RWPE2 (cell line): ENCODE measurements around the gene KLHL1.

ENCODE experiments used
- ATAC-seq: fragments of 200-7000 bp; cut with Tn5 transposase; 3 replicates; pipeline ENCODE4 v1.9.1; 2021; ENCODE audit warnings: low read depth
- DNase-seq: peaks from one replicate; pipeline ENCODE4 v3.0.0-alpha.2; 2020; ENCODE audit warnings: low spot score
- H3K27ac ChIP-seq: fragments of 450-650 bp; 2 replicates; pipeline ENCODE4 v1.5.1; 2017; ENCODE audit warnings: mild to moderate bottlenecking; ENCODE audit not compliant: poor library complexity, severe bottlenecking
- H3K27me3 ChIP-seq: fragments of 250-450 bp; sonication (Bioruptor Pico); 2 replicates; pipeline ENCODE4 v1.5.1; 2021; ENCODE audit warnings: mild to moderate bottlenecking, moderate library complexity; ENCODE audit not compliant: insufficient read depth, poor library complexity, severe bottlenecking
- H3K36me3 ChIP-seq: fragments of 250-450 bp; sonication (Bioruptor Pico); 2 replicates; pipeline ENCODE4 v1.5.1; 2020; ENCODE audit warnings: low read depth, mild to moderate bottlenecking, moderate library complexity
- H3K4me1 ChIP-seq: fragments of 250-450 bp; sonication (Bioruptor Pico); 2 replicates; pipeline ENCODE4 v1.5.1; 2021; ENCODE audit warnings: mild to moderate bottlenecking, moderate library complexity; ENCODE audit not compliant: insufficient read depth, poor library complexity, severe bottlenecking
- H3K4me3 ChIP-seq: fragments of 250-450 bp; sonication (Bioruptor Pico); 2 replicates; pipeline ENCODE4 v1.5.1; 2021; ENCODE audit warnings: mild to moderate bottlenecking, moderate library complexity; ENCODE audit not compliant: severe bottlenecking
- H3K9me3 ChIP-seq: fragments of 250-450 bp; sonication (Bioruptor Pico); 2 replicates; pipeline ENCODE4 v1.5.1; 2021; ENCODE audit warnings: mild to moderate bottlenecking, moderate library complexity; ENCODE audit not compliant: severe bottlenecking
- CTCF ChIP-seq: fragments of 450-650 bp; IDR thresholded peaks from one replicate; pipeline ENCODE4 v1.5.1; 2017; ENCODE audit warnings: mild to moderate bottlenecking, moderate library complexity; ENCODE audit not compliant: poor library complexity, severe bottlenecking

KLHL1 gene

GRCh38 chr13:69681722-69682121, 426.5 kb downstream of the KLHL1 start:
- TF ChIP-seq CTCF: no peak
- no peak overlapping the region for H3K27ac ChIP-seq
- no peaks in the 10 kb centered on the region for H3K9me3 ChIP-seq
- DNase-seq (no peak), ATAC-seq (no peak)
- H3K4me1 ChIP-seq: no peaks in the 10 kb centered on the region
- no peaks in the 10 kb centered on the region for H3K27me3 ChIP-seq
- no peaks in the 10 kb centered on the region for H3K36me3 ChIP-seq
- H3K4me3 ChIP-seq: no peak overlapping the region

- DNase-seq (no peak), ATAC-seq (no peak)
- no peaks in the 10 kb centered on the region for H3K9me3 ChIP-seq
- no peak overlapping the region for H3K4me3 ChIP-seq
- no peak for TF ChIP-seq CTCF
- no peaks in the 10 kb centered on the region for H3K4me1 ChIP-seq
- H3K27ac ChIP-seq: no peak overlapping the region
- H3K36me3 ChIP-seq: no peaks in the 10 kb centered on the region
- H3K27me3 ChIP-seq: no peaks in the 10 kb centered on the region
Observed at GRCh38 chr13:69677343-69677742, 430.9 kb downstream of the KLHL1 start.

DNA sequence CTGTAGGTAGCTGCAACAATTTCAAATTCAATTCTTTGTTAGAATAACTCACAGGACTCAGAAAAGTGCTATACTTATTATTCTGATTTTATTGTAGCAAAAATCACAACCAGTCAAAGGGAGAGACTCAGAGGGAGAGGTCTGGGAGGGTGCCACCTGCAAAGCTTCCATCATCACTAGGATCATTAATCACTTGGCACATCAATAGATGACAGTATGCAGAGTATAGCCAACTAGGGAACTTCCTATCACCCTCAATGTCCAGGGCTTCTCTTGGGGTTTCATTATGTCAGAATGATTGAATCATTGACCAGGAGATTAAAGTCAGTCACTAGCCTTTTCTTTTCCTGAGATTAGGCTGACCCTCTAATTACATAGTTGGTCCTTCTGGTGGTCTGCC, 432.0 kb downstream of the KLHL1 start:
- H3K9me3 ChIP-seq: no peaks in the 10 kb centered on the region
- no peaks in the 10 kb centered on the region for H3K4me1 ChIP-seq
- DNase-seq (no peak), ATAC-seq (no peak)
- no peak overlapping the region for H3K4me3 ChIP-seq
- H3K36me3 ChIP-seq: no peaks in the 10 kb centered on the region
- H3K27me3 ChIP-seq: no peaks in the 10 kb centered on the region
- no peak for TF ChIP-seq CTCF
- H3K27ac ChIP-seq: no peak overlapping the region

DNA sequence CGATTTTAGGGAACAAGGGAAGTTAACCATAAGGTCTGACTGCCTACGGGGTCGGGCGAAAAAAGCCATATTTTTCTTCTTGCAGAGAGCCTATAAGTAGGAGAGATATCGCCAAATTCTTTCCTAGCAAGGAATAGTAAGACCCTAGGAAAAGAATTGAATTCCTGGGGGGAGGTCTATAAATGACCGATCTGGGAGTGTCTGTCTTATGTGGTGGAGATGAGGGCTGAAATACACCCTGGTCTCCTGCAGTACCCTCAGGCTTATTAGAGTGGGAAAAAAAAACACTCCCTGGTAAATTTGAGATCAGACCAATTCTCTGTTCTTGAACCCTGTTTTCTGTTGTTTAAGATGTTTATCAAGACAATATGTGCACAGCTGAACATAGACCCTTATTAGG, 448.1 kb downstream of the KLHL1 start:
- TF ChIP-seq CTCF: no peak

GRCh38 chr13:69657676-69658075, 450.6 kb downstream of the KLHL1 start:
- no peak for TF ChIP-seq CTCF
- DNase-seq: no peak
- H3K9me3 ChIP-seq: no peaks in the 10 kb centered on the region

More for the DNA sequence above, 448.1 kb downstream of the KLHL1 start:
- Histone ChIP-seq H3K4me3 (no peak overlapping the region), H3K27me3 (no peaks in the 10 kb centered on the region), H3K9me3 (no peaks in the 10 kb centered on the region), H3K4me1 (no peaks in the 10 kb centered on the region), H3K36me3 (no peaks in the 10 kb centered on the region), H3K27ac (no peak overlapping the region)
- DNase-seq (no peak), ATAC-seq (no peak)

More at GRCh38 chr13:69657676-69658075, 450.6 kb downstream of the KLHL1 start:
- H3K4me1 ChIP-seq: no peaks in the 10 kb centered on the region
- no peak overlapping the region for H3K4me3 ChIP-seq
- ATAC-seq: no peak
- no peak overlapping the region for H3K27ac ChIP-seq
- no peaks in the 10 kb centered on the region for H3K27me3 ChIP-seq
- no peaks in the 10 kb centered on the region for H3K36me3 ChIP-seq
